Transverse colon (tissue), 3 donors: ENCODE measurements around the gene IFNB1.

ENCODE experiments used
- EP300 ChIP-seq: sonication (generic); formaldehyde crosslinking; IDR thresholded peaks from one replicate; pipeline ENCODE4 v1.6.1; 2017; ENCODE audit warnings: antibody characterized with exemption, low read depth
- POLR2AphosphoS5 ChIP-seq, 3 donors: sonication (generic); formaldehyde crosslinking; IDR thresholded peaks; one replicate each; pipeline ENCODE4 v1.6.1; 2016; ENCODE audit warnings: antibody characterized with exemption in 3 of 3

DNA sequence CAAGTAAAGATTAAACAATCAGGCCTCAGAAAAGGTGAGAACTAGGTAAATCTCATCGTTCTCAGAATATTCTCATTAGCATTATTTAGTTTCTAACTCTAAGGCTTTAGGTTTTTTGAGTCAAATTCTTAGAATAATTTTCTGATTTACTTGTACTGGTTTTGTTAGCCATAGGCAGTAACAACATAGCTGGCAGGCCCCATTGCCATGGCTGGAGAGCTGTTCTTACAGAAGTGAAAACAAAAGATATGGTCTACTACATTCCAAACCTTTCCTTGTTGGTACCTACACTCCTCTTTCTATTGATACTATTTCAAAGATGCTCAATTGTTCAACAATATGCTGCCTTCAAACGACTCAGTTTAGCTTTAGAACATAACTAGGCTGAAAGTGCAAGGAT is 36.6 kb upstream of the IFNB1 start:
- no peak for TF ChIP-seq POLR2AphosphoS5 (IDR thresholded peaks at IDR 0.05)
- no peak for TF ChIP-seq EP300
